GM12874 (cell line): ENCODE measurements around the gene HIVEP1.

Experiments
- TF ChIP-seq, protein P1 (sequence below): IDR thresholded peaks from 2 replicates; pipeline ENCODE4 v1.5.1; 2011; ENCODE audit warnings: low read depth, mild to moderate bottlenecking, control low read depth, low read length, moderate library complexity; ENCODE audit not compliant: insufficient read depth

The HIVEP1 gene

DNA sequence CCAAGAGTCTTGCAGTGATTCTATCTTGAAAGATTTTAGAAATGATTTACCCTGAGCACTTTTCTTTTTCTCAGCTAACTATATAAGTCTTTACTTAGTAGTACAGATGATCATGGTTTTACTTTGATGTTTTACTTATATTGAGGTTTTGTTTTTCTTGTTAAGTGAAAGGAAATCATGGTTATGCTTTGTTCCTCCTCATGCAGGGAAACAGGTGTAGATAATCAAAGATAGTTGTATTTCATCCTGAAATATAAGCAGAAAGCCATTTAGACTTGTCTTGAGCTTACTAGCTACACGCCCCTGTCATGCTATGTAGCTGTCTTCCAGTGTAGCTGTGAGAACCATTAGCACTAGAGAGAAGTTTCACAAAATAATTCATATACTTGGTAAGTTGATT, 113.9 kb downstream of the HIVEP1 start:
- TF ChIP-seq, protein P1, sequence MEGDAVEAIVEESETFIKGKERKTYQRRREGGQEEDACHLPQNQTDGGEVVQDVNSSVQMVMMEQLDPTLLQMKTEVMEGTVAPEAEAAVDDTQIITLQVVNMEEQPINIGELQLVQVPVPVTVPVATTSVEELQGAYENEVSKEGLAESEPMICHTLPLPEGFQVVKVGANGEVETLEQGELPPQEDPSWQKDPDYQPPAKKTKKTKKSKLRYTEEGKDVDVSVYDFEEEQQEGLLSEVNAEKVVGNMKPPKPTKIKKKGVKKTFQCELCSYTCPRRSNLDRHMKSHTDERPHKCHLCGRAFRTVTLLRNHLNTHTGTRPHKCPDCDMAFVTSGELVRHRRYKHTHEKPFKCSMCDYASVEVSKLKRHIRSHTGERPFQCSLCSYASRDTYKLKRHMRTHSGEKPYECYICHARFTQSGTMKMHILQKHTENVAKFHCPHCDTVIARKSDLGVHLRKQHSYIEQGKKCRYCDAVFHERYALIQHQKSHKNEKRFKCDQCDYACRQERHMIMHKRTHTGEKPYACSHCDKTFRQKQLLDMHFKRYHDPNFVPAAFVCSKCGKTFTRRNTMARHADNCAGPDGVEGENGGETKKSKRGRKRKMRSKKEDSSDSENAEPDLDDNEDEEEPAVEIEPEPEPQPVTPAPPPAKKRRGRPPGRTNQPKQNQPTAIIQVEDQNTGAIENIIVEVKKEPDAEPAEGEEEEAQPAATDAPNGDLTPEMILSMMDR = no peak

DNA sequence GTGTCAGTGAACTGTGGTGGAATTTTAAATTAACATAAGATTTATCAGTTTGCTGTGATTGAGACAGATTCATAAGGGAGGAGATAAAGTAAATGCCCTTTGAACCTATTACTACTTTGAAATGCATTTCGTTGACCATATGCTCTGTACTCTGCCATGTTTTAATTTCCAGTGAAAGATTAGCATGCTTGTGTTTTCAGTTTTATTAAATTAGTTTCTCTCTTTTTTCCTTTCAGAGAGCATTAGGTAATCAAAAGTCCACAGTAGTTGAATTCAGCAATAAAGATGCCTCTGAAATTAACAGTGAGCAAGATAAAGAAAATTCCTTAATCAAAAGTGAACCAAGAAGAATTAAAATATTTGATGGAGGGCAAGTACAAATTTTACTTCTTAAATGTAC, 117.4 kb downstream of the HIVEP1 start:
- TF ChIP-seq, protein P1 = no peak

DNA sequence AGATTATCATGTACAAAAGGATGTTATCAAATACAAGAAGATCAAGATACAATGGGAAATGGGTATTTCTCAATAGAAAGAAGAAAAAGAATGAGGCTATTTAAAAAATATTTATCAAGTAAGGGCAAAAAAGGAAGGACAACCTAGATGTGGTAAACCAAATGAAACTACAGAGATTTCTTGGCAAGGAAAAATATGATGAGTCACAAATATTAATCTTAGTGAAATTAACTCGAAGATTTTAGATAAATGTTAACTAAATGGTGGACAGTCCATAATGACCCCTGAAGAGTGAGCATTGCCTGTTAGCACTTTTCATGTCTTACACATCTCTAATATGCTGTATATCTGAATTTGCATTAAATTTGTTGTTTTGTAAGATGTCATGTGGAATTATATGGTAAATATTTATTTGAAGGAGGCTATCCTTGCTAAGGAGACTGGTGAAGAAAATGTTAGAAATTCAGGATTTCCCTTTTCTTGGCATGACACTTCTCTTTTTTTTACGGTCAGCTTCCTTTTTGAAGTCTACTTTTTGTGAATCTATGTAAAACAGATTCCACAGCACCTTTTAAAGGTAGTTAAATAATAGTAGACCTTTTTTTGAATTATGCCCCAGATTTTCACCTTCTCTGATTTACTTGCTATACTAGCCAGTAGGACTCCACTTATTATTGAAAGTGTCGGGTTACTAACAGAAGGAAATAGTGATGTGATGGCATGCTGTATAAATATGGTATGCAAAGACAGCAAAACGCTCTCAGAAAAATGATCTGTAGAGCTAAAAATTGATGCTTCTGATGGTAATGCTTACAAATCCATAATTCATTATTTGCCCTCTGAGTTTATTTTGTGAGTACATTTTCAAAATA, 120.5 kb downstream of the HIVEP1 start:
- TF ChIP-seq, protein P1 = no peak

DNA sequence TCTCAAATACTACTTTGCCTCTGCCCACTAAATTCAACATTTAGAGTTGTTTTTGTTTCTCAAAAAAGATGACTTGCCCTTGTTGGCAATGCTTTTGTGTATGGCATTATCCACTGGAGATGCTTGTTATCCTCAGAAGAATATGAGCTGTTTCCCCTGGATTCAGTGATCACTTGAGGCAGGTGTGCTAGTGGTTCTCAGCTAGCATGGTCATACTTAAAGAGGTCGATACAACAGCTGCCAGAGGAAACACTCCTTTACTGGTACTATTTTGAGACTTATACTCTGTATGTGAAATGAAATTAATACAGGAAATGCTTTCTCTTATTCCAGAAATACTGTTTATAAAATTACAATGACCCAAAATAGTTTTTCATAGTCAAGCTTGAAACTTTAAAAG, 122.5 kb downstream of the HIVEP1 start:
- TF ChIP-seq, protein P1 = no peak

DNA sequence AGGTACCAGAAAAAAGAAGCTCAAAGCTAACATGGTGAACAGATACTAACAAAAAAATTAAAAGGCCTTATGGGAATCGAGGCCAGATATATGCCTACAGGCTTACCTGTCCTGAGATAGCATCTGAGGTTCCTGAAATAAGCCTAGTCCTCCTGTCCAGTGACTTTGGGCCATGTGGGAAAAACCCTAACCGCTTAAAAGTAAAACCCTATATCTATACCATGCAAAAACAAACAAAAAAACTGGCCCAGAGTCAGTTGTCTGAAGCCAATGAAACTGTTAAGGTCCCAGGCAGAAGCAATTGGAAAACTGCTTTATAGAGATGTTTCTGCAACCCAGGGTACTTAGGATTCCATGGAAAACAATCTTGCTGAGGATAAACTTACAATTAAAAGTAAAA, 122.9 kb downstream of the HIVEP1 start:
- TF ChIP-seq, protein P1 = no peak

DNA sequence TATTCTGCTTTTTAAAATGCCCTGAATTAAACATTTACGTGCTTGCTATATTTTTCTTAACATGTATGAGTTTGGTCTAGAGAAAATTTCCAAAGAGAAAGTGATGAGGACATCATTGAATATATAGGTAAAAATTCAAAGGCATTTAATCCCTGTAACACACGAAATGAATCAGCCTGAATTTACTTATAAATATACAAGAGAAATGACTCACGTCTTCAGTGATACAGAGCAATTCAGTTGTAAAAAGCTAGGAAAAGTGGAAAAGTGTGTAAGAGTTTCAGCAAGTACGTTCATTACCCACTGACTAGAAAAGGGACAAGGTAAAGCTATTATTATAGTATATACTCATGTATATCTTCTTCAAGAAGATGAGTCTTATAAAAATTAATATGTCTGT, 124.8 kb downstream of the HIVEP1 start:
- TF ChIP-seq, protein P1 = no peak

DNA sequence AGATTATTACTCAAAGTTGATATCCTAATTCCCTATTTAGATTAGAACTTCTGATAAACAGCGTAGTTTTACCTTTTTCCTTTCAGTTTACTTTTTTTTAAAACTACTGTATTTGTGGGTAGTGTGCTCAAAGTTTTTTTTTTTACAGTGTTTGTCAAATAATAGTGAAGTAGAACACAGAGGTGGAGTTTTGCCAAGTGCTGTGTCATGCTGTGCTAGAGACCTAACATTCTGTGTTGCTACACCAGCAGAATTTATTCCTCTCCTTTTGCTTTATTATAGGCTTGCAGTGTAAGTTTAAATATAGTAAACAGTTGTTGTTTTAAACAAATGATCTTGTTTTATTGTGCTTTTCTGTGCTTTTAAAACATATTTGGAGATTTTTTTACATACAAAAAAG, 125.4 kb downstream of the HIVEP1 start:
- TF ChIP-seq, protein P1 = no peak
